Effector memory CD4-positive, alpha-beta T cell (primary cell): ENCODE measurements around the gene KLHL21.
"Not testable (repeated sequence)": the region's sequence is repeated elsewhere in the genome, so short reads cannot be mapped to it uniquely, and the experiment has no call there.

Experiments used
- DNase-seq, 3 donors: peaks; one replicate each; pipeline ENCODE4 v3.0.0-alpha.2; 2020
- H3K27ac ChIP-seq: 2 replicates; pipeline ENCODE4 v1.7.0; 2013; ENCODE audit warnings: mild to moderate bottlenecking, low read length, moderate library complexity; ENCODE audit not compliant: insufficient read depth, poor library complexity, severe bottlenecking
- H3K27me3 ChIP-seq: replicated peaks from 2 replicates; pipeline ENCODE4 v1.7.0; 2013; ENCODE audit warnings: mild to moderate bottlenecking, low read length; ENCODE audit not compliant: insufficient read depth, control insufficient read depth, poor library complexity, severe bottlenecking
- H3K36me3 ChIP-seq: 2 replicates; pipeline ENCODE4 v1.7.0; 2013; ENCODE audit warnings: mild to moderate bottlenecking, low read length, moderate library complexity; ENCODE audit not compliant: control insufficient read depth, insufficient read depth
- H3K4me1 ChIP-seq: 2 replicates; pipeline ENCODE4 v1.7.0; 2013; ENCODE audit warnings: low read length, mild to moderate bottlenecking; ENCODE audit not compliant: control insufficient read depth, insufficient read depth, poor library complexity, severe bottlenecking
- H3K4me3 ChIP-seq: 2 replicates; pipeline ENCODE4 v1.7.0; 2013; ENCODE audit warnings: low read length, low read depth, mild to moderate bottlenecking; ENCODE audit not compliant: insufficient read depth, poor library complexity, severe bottlenecking
- H3K9me3 ChIP-seq: 2 replicates; pipeline ENCODE4 v1.7.0; 2013; ENCODE audit warnings: mild to moderate bottlenecking, low read length, moderate library complexity; ENCODE audit not compliant: control insufficient read depth

Gene KLHL21

DNA sequence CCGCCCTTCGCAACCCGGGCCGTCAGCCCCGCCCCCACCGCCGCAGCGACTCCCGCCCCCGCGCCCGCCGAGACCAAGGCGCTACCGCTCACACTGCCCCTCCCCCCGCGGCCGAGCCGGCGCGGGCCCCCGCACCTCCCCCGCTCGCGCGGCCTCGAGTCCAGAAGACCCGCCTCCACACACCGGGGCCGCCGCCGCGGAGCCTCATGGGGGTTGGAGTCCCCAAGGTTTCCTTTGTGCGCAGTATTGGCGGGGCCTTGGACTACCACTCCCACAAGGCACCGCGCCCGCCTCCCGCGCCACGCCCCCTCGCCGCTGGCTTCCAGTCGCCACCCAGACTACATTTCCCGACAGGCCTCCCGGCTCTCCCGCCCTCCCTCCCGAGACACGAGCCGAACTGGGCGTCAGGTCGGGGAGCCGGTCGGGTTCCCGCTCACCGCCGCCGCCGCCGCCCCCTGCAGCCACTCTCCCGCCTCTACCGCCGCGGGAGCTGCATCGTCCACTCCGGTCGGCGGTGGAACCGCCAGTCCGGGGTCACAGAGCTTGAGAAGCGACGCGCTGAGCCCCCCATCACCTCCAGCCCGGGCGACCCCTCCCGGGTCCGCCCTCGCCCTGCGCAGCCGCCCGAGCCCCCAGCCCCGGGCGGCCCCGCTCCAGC is 10.8 kb upstream of the KLHL21 start, which contains the start of gene PHF13:
Gene PHF13, plus strand, starts transcription at position 371 of the 658 bp plus-strand sequence. CDS start 336 bp downstream, outside the sequence.
- no peaks in the 10 kb centered on the region for H3K4me1 ChIP-seq
- H3K4me3 ChIP-seq = peak within 1 kb of the TSS; percentile 92
- no peaks in the 10 kb centered on the region for H3K27me3 ChIP-seq
- DNase-seq = peak; percentile 98 to 99 (median 99)
- no peaks in the 10 kb centered on the region for H3K9me3 ChIP-seq
- peak within 1 kb of the TSS; percentile 71 for H3K27ac ChIP-seq
- H3K36me3 ChIP-seq = no peaks in the 10 kb centered on the region

DNA sequence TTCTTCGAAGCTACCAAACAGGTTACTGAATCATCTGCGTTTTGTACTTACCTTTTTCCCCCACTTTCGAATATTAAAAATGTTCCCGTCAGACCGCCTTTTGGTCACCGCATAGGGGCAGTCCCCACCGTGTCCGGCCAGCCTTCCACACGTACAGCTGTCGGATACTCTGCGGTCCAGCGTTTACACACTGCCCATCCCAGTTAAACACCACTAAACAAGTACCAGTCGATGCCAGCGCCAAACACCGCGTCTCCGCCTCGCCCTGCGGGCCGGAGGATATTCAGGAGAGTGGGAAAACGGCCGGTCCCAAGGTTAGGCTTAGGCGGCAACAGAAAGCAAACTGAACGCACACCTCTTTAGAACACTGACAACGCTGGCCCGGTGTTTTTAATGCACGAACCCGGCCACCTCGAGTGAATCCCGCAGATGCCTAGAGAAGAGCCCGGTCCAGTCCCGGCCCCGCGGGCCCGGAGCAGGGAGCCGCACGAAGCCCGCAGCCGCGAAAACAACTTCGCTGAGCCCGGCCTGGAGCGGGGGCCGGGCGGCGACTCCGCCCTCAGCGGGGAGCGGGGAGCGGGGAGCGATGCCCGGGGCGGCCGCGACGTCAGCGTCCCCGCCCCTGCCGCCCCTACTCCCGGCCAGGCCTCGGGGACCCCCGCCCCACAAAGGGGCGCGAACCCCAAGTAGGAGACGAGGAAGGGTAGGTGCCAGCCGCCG is 10.1 kb upstream of the KLHL21 start:
- Histone ChIP-seq H3K4me1 (no peaks in the 10 kb centered on the region), H3K27ac (peak overlapping the region; percentile 71), H3K27me3 (no peaks in the 10 kb centered on the region), H3K36me3 (no peaks in the 10 kb centered on the region), H3K4me3 (peak overlapping the region; percentile 92), H3K9me3 (no peaks in the 10 kb centered on the region)
- peak in 1 of 3 donors; percentile 8 for DNase-seq

DNA sequence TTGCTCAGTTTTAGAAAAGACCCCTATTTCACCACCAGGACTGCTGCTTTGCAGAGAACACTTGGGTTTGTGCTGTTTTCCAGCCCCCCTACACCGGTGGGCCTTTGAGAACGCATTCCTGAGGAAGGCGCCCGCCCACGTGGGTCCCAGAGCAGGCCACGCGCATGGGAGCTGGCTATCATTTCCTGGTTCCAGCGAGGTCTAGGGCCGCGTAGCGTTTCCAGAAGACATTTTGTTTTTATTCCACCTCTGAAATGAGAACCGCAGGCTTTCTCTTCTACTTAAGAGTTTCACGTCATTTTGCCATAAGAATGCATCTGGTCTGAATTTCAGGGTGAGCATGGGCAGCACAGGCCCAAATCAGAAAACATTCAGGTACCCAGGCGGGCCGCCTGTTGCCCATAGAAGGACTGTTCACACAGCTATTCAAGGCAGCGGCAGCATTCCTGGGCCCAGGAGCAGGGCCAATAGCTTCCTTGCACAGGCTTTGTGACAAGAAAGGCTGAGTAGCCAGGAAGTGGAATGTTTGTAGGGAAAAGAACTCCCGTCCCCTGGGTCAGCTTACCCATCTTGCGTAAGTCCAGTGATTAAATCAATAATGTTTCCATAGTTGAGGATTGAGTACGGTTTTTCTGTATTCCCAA is 1.4 kb upstream of the KLHL21 start:
- peak overlapping the region; percentile 97 for H3K27ac ChIP-seq
- DNase-seq = no peak
- H3K36me3 ChIP-seq = peaks cover 1% of the 10 kb centered on the region
- H3K27me3 ChIP-seq = no peaks in the 10 kb centered on the region
- H3K4me3 ChIP-seq = peak overlapping the region; percentile 95
- H3K4me1 ChIP-seq = peaks cover 28% of the 10 kb centered on the region
- no peaks in the 10 kb centered on the region for H3K9me3 ChIP-seq

- H3K4me1 ChIP-seq = peaks cover 32% of the 10 kb centered on the region
- H3K4me3 ChIP-seq = peak overlapping the region; percentile 95
- H3K36me3 ChIP-seq = peaks cover 6% of the 10 kb centered on the region
- DNase-seq = peak; percentile 27 to 40 (median 30)
- H3K27me3 ChIP-seq = no peaks in the 10 kb centered on the region
- H3K27ac ChIP-seq = peak overlapping the region; percentile 97
- no peaks in the 10 kb centered on the region for H3K9me3 ChIP-seq
Measured at GRCh38 chr1:6603238-6603914, 707 bp upstream of the KLHL21 start.

- Histone ChIP-seq H3K36me3 (peaks cover 18% of the 10 kb centered on the region), H3K4me1 (peaks cover 32% of the 10 kb centered on the region), H3K4me3 (peak overlapping the region; percentile 95), H3K27me3 (no peaks in the 10 kb centered on the region), H3K27ac (peak overlapping the region; percentile 97), H3K9me3 (no peaks in the 10 kb centered on the region)
- DNase-seq = no peak
Measured at GRCh38 chr1:6601923-6602668, 573 bp downstream of the KLHL21 start.

- no peaks in the 10 kb centered on the region for H3K27me3 ChIP-seq
- H3K36me3 ChIP-seq = peaks cover 26% of the 10 kb centered on the region
- no peaks in the 10 kb centered on the region for H3K9me3 ChIP-seq
- DNase-seq = peak; percentile 54 to 75 (median 72)
- peaks cover 37% of the 10 kb centered on the region for H3K4me1 ChIP-seq
- H3K4me3 ChIP-seq = peak overlapping the region; percentile 95
- H3K27ac ChIP-seq = peak overlapping the region; percentile 97
Measured at GRCh38 chr1:6601049-6601922, 1.4 kb downstream of the KLHL21 start.

DNA sequence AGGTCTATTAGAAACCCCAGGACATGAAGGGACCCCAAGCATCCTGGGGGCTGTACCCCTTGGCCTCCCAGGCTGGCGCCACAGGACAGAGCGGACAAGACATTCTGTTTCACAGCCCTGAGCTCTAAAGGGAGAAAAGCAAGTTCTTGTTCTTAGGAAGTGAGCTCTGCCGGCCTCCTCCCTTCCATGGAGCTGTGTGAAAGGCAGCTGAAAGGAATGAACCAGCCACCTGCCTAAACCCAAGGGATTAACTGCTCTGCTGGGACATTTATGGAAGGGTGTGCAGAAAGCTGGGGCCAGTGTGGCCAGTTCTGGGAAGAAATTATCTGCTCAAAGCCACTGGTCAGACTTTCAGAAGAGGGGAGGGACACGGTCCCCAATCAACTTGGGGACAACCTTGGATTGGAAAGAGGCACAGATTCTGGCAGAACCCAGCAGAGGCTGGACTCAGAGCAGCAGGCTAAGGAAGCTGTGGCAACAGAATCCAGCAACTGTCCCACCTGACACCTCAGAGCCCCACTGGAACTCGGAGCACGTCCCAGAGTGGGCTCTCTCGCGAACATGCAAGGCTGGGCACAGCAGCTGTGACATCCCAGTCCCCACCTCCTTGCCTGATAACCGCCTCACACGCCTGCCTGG is 2.1 kb downstream of the KLHL21 start:
- H3K9me3 ChIP-seq = no peaks in the 10 kb centered on the region

DNA sequence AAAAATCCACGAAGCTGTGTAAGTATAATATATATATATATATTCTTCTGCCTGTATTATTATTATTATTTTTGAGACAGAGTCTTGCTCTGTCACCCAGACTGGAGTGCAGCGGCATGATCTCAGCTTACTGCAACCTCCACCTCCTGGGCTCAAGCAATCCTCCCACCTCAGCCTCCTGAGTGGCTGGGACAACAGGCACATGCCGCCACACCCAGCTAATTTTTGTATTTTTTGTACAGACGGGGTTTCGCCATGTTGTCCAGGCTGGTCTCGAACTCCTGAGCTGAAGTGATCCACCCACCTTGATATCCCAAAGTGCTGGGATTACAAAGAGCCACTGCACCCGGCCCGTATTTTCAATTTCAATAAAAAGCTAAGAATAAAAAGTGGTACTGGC is 2.7 kb downstream of the KLHL21 start:
- peaks cover 33% of the 10 kb centered on the region for H3K36me3 ChIP-seq
- not testable (repeated sequence) for H3K27me3 ChIP-seq, H3K9me3 ChIP-seq, DNase-seq
- H3K4me1 ChIP-seq = peaks cover 37% of the 10 kb centered on the region
- peak overlapping the region; percentile 97 for H3K27ac ChIP-seq
- H3K4me3 ChIP-seq = peak overlapping the region; percentile 95

More for the DNA sequence above, 2.1 kb downstream of the KLHL21 start:
- H3K27me3 ChIP-seq = no peaks in the 10 kb centered on the region
- no peak for DNase-seq
- H3K4me3 ChIP-seq = peak overlapping the region; percentile 95
- H3K36me3 ChIP-seq = peaks cover 27% of the 10 kb centered on the region
- H3K27ac ChIP-seq = peak overlapping the region; percentile 97
- peaks cover 37% of the 10 kb centered on the region for H3K4me1 ChIP-seq
